PC-9 (cell line): Measurements from ENCODE around the gene FAM174A. TPM values are rescaled to one million over a fixed set of nuclear protein-coding genes. Genes with fewer than 3 reads are reported as not detected.

Source experiments
- BruUV-seq: library from RNA; stranded (reverse); fragments of 400-500 nt; replicated peaks from 2 replicates; lab custom pipeline; 2021; lab: Mats Ljungman, UMichigan
- CTCF ChIA-PET: fragments of 300-600 bp; sonication (Branson Sonifier 250); formaldehyde crosslinking; loops from one replicate; lab custom pipeline; 2022; ENCODE audit warnings: antibody characterized with exemption; lab: Charles Lee
- POLR2A ChIA-PET: fragments of 300-600 bp; sonication (Branson Sonifier 250); formaldehyde crosslinking; loops from one replicate; lab custom pipeline; 2022; ENCODE audit warnings: antibody characterized with exemption; ENCODE audit not compliant: unreplicated experiment; lab: Charles Lee
- DNase-seq, 2 experiments: peaks; one replicate each; pipeline versions ENCODE4 v3.0.0 to v3.0.0-alpha.2; 2015 to 2022; ENCODE audit warnings: mixed read lengths in 1 of 2
- H2AFZ ChIP-seq: fragments of 200-600 bp; sonication (generic); 2 replicates; pipeline ENCODE4 v1.8.1; 2017; ENCODE audit warnings: antibody characterized with exemption
- H3F3A ChIP-seq: fragments of 200-600 bp; sonication (generic); 2 replicates; pipeline ENCODE4 v1.8.1; 2017; ENCODE audit warnings: antibody characterized with exemption, mild to moderate bottlenecking, low read depth; ENCODE audit not compliant: insufficient read depth
- H3K27ac ChIP-seq: fragments of 200-600 bp; sonication (generic); 2 replicates; pipeline ENCODE4 v1.6.1; 2016; ENCODE audit warnings: mixed run types
- H3K27me3 ChIP-seq: fragments of 200-600 bp; sonication (generic); 2 replicates; pipeline ENCODE4 v1.6.1; 2016; ENCODE audit warnings: low read depth, mixed run types; ENCODE audit not compliant: insufficient read depth
- H3K36me3 ChIP-seq: fragments of 200-600 bp; sonication (generic); 2 replicates; pipeline ENCODE4 v1.6.1; 2016; ENCODE audit warnings: low read depth, mixed run types
- H3K4me1 ChIP-seq: fragments of 200-600 bp; sonication (generic); replicated peaks from 2 replicates; pipeline ENCODE4 v1.6.1; 2016; ENCODE audit warnings: mixed run types; ENCODE audit not compliant: insufficient read depth
- H3K4me2 ChIP-seq: fragments of 200-600 bp; sonication (generic); 2 replicates; pipeline ENCODE4 v1.6.1; 2017; ENCODE audit warnings: mixed run types
- H3K4me3 ChIP-seq: fragments of 200-600 bp; sonication (generic); 2 replicates; pipeline ENCODE4 v1.6.1; 2016; ENCODE audit warnings: mixed run types
- H3K79me2 ChIP-seq: fragments of 200-600 bp; sonication (generic); 2 replicates; pipeline ENCODE4 v1.6.1; 2017; ENCODE audit warnings: low read depth, mixed run types
- H3K9me2 ChIP-seq: fragments of 200-600 bp; sonication (generic); 2 replicates; pipeline ENCODE4 v1.8.1; 2017; ENCODE audit warnings: mild to moderate bottlenecking; ENCODE audit not compliant: insufficient read depth
- H3K9me3 ChIP-seq: fragments of 200-600 bp; sonication (generic); 2 replicates; pipeline ENCODE4 v1.8.1; 2016; ENCODE audit warnings: low read depth; ENCODE audit not compliant: insufficient read depth
- H4K20me1 ChIP-seq: fragments of 200-600 bp; sonication (generic); 2 replicates; pipeline ENCODE4 v1.8.1; 2017; ENCODE audit not compliant: insufficient read depth
- CTCF ChIP-seq: fragments of 200-600 bp; sonication (generic); conservative IDR thresholded peaks from 2 replicates; pipeline ENCODE4 v1.6.1; 2017; ENCODE audit warnings: mixed run types, antibody characterized with exemption, mild to moderate bottlenecking, moderate library complexity
- EZH2 ChIP-seq: fragments of 200-600 bp; sonication (generic); IDR thresholded peaks from 2 replicates; pipeline ENCODE4 v1.8.0; 2017; ENCODE audit warnings: antibody characterized with exemption, low read depth
- intact Hi-C: fragments of 100-400 bp; cut with micrococcal nuclease; formaldehyde crosslinking; loops from one replicate; pipeline ENCODE4 v1.10.0; 2022; ENCODE audit not compliant: unreplicated experiment
- total RNA-seq: library from RNA; stranded (reverse); gene quantifications from 2 replicates; pipeline ENCODE4 v1.2.3, GENCODE V29; 2021

Gene FAM174A
- total RNA-seq, 1 experiment from 2014 or later, result 9.2 TPM

GRCh38 chr5:100584069-100584468 lies 48.9 kb downstream of the FAM174A start:
- Histone ChIP-seq H3K9me2 (0 out of 2 replicates have a peak, but pooled peaks cover 4% of the 10 kb centered on the region), H3K4me2 (no peak overlapping the region), H3K79me2 (no peaks in the 10 kb centered on the region), H4K20me1 (no peaks in the 10 kb centered on the region; the same call in 1 of the 2 replicates), H3K27me3 (no peaks in the 10 kb centered on the region), H3K9me3 (no peaks in the 10 kb centered on the region), H3K27ac (no peak overlapping the region), H3K36me3 (no peaks in the 10 kb centered on the region), H3F3A (no peaks in the 10 kb centered on the region), H3K4me1 (no peaks in the 10 kb centered on the region), H2AFZ (no peak overlapping the region), H3K4me3 (no peak overlapping the region)
- intact Hi-C loops, result no loop called here
- ChIA-PET POLR2A (no interaction called here), CTCF (no interaction called here)
- BruUV-seq, result no TSS peak
- DNase-seq, result no peak
- no peak for TF ChIP-seq CTCF
- TF ChIP-seq EZH2, result no peak

GRCh38 chr5:100584889-100585288 lies 49.7 kb downstream of the FAM174A start:
- H3K4me1 ChIP-seq, result no peaks in the 10 kb centered on the region
- no peaks in the 10 kb centered on the region for H3F3A ChIP-seq
- ChIA-PET CTCF (no interaction called here), POLR2A (no interaction called here)
- TF ChIP-seq EZH2 (no peak), CTCF (no peak)
- BruUV-seq, result no TSS peak
- no peaks in the 10 kb centered on the region for H3K27me3 ChIP-seq
- no peak overlapping the region for H2AFZ ChIP-seq
- no peaks in the 10 kb centered on the region; the same call in 1 of the 2 replicates for H4K20me1 ChIP-seq
- H3K4me2 ChIP-seq, result no peak overlapping the region
- no peaks in the 10 kb centered on the region for H3K36me3 ChIP-seq
- H3K9me2 ChIP-seq, result 0 out of 2 replicates have a peak, but pooled peaks cover 4% of the 10 kb centered on the region
- intact Hi-C loops, result no loop called here
- no peak for DNase-seq
- no peak overlapping the region for H3K4me3 ChIP-seq
- H3K79me2 ChIP-seq, result no peaks in the 10 kb centered on the region
- no peaks in the 10 kb centered on the region for H3K9me3 ChIP-seq
- H3K27ac ChIP-seq, result no peak overlapping the region

GRCh38 chr5:100590867-100591266 lies 55.7 kb downstream of the FAM174A start:
- H3F3A ChIP-seq, result no peaks in the 10 kb centered on the region; the same call in 1 of the 2 replicates
- intact Hi-C loops, result no loop called here
- H3K27me3 ChIP-seq, result no peaks in the 10 kb centered on the region
- CTCF ChIA-PET, result no interaction called here
- H3K79me2 ChIP-seq, result no peaks in the 10 kb centered on the region
- DNase-seq, result no peak
- H3K9me3 ChIP-seq, result no peaks in the 10 kb centered on the region
- H3K27ac ChIP-seq, result no peak overlapping the region
- no peaks in the 10 kb centered on the region for H3K9me2 ChIP-seq
- no peak overlapping the region for H2AFZ ChIP-seq
- no peak overlapping the region for H3K4me3 ChIP-seq
- no peaks in the 10 kb centered on the region for H4K20me1 ChIP-seq
- POLR2A ChIA-PET, result no interaction called here
- no TSS peak for BruUV-seq
- H3K4me1 ChIP-seq, result no peaks in the 10 kb centered on the region
- no peak overlapping the region for H3K4me2 ChIP-seq
- no peaks in the 10 kb centered on the region for H3K36me3 ChIP-seq
- TF ChIP-seq EZH2 (no peak), CTCF (no peak)
